Transverse colon (tissue), 4 donors: ENCODE data around the gene MYRF.

ENCODE experiments used
- POLR2AphosphoS5 ChIP-seq, 3 donors: sonication (generic); formaldehyde crosslinking; IDR thresholded peaks; one replicate each; pipeline ENCODE4 v1.6.1; 2016; ENCODE audit warnings: antibody characterized with exemption in 3 of 3
- TF ChIP-seq, protein P1 (sequence below), 5 experiments: fragments of 200-600 bp in 3 of 5; fragments of 450-650 bp in 2 of 5; sonication (generic) in 3 of 5; IDR thresholded peaks; 1 replicate in 2 of 5; 2 replicates in 3 of 5; pipeline ENCODE4 v1.5.1; 2016 to 2017; ENCODE audit warnings: antibody characterized with exemption in 5 of 5, inconsistent platforms in 3 of 5, mild to moderate bottlenecking in 2 of 5, moderate library complexity in 1 of 5

DNA sequence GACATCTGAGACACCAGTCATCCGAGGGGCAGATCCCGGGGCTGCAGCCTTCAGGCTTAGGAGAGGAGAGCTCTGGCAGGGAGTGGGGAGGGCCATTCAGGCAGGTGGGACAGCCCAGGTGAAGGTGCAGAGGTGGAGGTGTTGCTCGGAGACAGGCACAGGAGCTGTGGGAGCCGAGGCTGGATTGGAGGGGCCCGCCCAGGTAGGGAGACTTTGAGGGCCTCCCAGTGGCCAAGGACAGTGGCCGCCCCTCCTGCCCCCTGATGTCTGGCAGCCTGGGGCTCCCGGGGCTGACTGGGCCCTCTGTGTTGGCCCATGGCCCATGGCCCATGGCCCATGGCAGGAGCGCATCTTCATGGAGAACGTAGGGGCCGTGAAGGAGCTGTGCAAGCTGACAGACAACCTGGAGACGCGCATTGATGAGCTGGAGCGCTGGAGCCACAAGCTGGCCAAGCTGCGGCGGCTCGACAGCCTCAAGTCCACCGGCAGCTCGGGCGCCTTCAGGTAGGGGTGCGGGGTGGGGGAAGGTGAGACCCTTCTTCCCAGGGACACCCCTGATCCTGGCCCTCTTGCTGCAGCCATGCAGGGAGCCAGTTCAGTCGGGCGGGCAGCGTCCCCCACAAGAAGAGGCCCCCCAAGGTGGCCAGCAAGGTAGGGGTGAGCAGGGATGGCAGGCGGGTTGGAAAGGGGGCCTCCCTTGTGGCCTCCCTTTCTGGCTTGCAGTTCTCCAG is 26.6 kb downstream of the MYRF start:
- TF ChIP-seq, protein P1, sequence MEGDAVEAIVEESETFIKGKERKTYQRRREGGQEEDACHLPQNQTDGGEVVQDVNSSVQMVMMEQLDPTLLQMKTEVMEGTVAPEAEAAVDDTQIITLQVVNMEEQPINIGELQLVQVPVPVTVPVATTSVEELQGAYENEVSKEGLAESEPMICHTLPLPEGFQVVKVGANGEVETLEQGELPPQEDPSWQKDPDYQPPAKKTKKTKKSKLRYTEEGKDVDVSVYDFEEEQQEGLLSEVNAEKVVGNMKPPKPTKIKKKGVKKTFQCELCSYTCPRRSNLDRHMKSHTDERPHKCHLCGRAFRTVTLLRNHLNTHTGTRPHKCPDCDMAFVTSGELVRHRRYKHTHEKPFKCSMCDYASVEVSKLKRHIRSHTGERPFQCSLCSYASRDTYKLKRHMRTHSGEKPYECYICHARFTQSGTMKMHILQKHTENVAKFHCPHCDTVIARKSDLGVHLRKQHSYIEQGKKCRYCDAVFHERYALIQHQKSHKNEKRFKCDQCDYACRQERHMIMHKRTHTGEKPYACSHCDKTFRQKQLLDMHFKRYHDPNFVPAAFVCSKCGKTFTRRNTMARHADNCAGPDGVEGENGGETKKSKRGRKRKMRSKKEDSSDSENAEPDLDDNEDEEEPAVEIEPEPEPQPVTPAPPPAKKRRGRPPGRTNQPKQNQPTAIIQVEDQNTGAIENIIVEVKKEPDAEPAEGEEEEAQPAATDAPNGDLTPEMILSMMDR (IDR thresholded peaks at IDR 0.05): no peak
- no peak for TF ChIP-seq POLR2AphosphoS5 (IDR thresholded peaks at IDR 0.05)
